GM13977 (cell line): ENCODE data around the gene PERCC1.

Experiments
- DNase-seq: peaks from one replicate; pipeline ENCODE4 v3.0.0; 2012; ENCODE audit warnings: low spot score
- in situ Hi-C: fragments of 300-500 bp; cut with MboI; formaldehyde crosslinking; loops from one replicate; pipeline ENCODE4 v1.12.0; 2022; ENCODE audit warnings: low sequenced_read_pairs, low pct_unique_long_range_greater_than_20kb, mixed read lengths, inconsistent platforms; ENCODE audit not compliant: unreplicated experiment
- TF ChIP-seq, protein P1 (sequence below): IDR thresholded peaks from 2 replicates; pipeline ENCODE4 v1.5.1; 2012; ENCODE audit warnings: mild to moderate bottlenecking, control low read depth; ENCODE audit not compliant: insufficient read depth; ENCODE audit errors: extremely low read depth, missing control alignments

The PERCC1 gene

DNA sequence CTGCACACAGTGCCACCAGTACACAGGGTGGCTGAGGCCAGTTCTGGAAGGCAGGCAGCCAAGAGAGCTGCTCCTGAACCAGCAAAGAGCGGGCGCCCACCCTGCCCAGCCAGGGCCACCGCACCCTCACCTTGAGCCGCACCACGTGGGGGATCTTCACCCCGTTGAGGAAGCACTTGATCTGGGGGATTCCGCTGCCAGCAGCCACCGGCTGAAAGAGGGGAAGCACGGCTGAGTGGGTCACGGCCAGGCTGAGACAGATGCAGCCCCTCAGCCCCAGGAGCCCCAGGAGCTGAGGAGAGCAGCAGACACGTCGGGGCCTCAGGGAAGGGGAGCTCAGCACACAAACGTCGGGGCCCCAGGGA lies 28.1 kb downstream of the PERCC1 start:
- in situ Hi-C loops: no loop called here
- peak; percentile 82 for DNase-seq
- TF ChIP-seq, protein P1, sequence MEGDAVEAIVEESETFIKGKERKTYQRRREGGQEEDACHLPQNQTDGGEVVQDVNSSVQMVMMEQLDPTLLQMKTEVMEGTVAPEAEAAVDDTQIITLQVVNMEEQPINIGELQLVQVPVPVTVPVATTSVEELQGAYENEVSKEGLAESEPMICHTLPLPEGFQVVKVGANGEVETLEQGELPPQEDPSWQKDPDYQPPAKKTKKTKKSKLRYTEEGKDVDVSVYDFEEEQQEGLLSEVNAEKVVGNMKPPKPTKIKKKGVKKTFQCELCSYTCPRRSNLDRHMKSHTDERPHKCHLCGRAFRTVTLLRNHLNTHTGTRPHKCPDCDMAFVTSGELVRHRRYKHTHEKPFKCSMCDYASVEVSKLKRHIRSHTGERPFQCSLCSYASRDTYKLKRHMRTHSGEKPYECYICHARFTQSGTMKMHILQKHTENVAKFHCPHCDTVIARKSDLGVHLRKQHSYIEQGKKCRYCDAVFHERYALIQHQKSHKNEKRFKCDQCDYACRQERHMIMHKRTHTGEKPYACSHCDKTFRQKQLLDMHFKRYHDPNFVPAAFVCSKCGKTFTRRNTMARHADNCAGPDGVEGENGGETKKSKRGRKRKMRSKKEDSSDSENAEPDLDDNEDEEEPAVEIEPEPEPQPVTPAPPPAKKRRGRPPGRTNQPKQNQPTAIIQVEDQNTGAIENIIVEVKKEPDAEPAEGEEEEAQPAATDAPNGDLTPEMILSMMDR: no peak

DNA sequence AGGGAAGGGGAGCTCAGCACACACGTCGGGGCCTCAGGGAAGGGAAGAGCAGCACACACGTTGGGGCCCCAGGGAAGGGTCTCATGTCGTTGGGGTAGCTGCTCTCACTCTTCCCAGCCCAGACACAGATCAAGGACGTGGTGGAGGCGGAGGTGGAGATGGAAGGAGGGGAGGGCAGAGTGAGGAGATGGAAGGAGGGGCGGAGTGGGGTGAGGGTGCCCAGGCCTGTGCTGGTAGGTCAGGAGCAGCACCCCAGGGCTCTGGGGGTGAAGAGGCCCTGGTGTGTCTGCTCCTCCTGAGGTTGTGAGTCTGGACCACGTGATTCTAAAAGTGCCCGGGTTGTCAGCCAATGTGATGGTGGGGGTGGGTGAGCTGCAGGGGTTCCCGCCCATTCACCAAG lies 29.1 kb downstream of the PERCC1 start:
- no peak for DNase-seq
- TF ChIP-seq, protein P1: no peak
- in situ Hi-C loops: no loop called here

DNA sequence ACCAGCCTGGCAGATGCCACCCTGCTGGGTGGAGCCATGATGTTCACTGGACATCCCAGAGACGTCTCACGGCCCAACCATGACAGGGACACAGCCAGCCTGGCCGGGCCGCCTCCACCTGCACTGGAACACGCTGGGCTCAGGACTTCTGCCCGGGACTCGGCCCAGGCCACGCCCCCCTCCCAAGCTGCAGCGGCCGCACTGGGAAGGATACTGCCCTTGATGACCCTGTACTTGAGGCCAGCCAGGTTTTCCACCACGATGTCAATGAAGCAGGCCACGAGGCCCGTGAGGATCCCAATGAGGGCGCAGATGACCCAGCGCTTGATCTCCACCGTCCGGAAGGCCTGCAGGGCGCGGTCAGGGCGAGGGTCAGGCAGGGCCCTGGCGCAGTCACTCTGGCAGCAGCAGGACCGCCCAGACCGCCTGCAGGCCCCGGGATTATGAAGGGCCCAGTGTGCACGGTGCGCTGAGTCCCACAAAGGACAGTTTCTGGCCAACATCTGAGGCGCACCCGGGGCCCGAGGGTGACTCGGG lies 29.8 kb downstream of the PERCC1 start:
- TF ChIP-seq, protein P1: no peak
- DNase-seq: no peak

DNA sequence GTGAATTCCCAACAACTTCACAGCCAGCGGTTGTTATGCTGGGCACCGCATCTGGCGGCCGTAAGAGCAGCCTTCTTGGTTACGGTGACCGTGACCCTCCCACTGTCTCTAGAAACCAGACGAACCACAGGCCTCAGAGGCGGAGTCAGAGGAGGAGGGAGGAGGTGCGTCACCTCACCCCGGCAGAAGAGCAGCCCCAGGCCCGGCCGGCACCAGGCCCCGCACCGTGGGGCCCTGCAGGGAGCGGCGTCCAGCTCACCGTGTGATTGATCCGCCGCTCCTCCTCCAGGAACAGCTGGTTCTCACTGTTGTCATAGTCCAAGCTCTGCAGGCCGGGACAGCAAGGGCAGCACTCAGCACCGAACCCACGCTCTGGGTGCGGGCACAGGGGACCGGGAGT lies 30.3 kb downstream of the PERCC1 start:
- in situ Hi-C loops: no loop called here
- DNase-seq: no peak
- TF ChIP-seq, protein P1: no peak

More for the DNA sequence above, 29.8 kb downstream of the PERCC1 start:
- in situ Hi-C loops: no loop called here

DNA sequence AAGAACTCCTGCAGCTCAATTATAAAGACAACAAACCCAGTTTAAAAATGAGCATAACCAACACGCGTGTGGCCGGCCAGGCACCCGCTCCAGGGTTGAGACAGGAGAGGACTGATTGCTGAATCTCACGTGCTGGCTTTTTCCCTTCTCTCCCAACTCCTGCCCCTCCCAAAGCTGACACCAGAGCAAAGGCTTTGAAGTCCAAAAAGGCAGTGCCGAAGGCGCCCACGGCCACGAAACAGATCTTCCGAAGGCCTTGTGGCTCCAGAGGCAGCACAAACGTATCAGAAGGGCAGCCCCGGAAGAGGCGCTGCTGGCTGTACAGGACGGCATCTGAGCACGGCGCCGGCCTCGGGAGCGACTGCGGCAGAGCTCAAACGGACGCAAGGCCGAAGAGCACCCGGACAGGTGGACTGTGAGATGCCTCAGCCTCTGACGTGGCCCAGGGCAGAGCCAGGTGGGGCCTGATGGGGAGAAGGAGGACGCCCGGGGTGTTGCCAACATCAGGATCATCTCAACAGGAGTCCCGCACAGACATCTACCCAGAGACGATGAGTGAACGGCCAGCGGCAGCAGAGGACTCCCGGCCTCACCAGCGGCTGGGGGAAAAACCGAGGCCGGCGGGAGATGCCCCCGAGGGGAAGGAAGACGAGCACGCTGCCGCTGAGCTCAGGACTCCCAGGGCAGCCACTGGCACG lies 33.5 kb downstream of the PERCC1 start:
- no peak for DNase-seq
- TF ChIP-seq, protein P1: no peak
- in situ Hi-C loops: no loop called here

DNA sequence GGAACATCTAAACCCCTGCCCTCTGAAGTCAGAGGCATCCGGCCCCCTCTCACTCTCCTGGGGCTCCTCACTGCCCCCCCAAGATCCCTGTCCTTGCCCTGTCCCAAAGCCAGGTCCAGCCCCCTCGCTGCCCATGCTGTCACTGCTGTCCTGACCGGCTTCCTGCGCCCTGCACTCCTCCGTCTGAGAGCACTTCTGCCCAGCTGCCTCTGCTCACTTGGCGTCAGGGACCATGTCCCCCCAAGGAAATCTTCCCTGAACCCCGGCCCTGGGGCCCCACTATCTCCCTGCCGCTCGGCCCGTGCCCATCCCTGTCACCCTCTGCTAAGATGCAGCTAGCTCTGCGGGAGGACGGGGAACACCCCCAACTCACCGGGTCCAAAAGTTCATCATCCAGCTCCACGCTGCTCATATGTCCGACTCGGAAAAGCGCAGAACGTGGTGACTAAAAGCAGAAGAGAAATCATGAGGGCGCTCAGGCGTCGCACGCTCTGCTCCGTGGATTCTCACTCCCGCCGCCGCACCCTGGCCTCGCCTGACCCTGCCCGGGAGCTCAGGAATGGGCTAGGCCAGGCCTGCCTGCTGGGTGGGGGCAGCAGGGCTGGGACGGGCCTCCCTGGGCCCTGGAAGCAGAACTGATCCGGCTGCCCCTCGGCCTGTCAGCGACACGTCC lies 34.2 kb downstream of the PERCC1 start:
- in situ Hi-C loops: no loop called here
- TF ChIP-seq, protein P1: no peak

More for the DNA sequence above, 34.2 kb downstream of the PERCC1 start:
- DNase-seq: no peak
